Measurements from ENCODE around the gene CDH18.

- no peak for TF ChIP-seq POLR2AphosphoS5 (IDR thresholded peaks at IDR 0.05; ENCODE audit: low read depth)
- TF ChIP-seq CTCF (IDR thresholded peaks at IDR 0.05; ENCODE audit: insufficient read depth, low read length), result no peak
- no peak for TF ChIP-seq REST (IDR thresholded peaks at IDR 0.05; ENCODE audit: insufficient replicate concordance, low read depth)
Measured at GRCh38 chr5:19568004-19568403, 420.0 kb downstream of the CDH18 start.

Data from HL-60 (cell line).